Measurements from ENCODE around the gene RAD54L2. TPM values are rescaled to one million over a fixed set of nuclear protein-coding genes. Genes with fewer than 3 reads are reported as not detected.
A peak's percentile ranks its signal among the peaks of the same experiment; 100 is the strongest.
"Not testable (repeated sequence)": the region's sequence is repeated elsewhere in the genome, so short reads cannot be mapped to it uniquely, and the experiment has no call there.

The RAD54L2 gene
- total RNA-seq, 1 donor from 2014 or later = 20.3 TPM

- peak; percentile 76 for DNase-seq (ENCODE audit: low read depth)
Measured at GRCh38 chr3:51544011-51544775, 5.7 kb downstream of the RAD54L2 start.

GRCh38 chr3:51547274-51547673 lies 8.8 kb downstream of the RAD54L2 start:
- no peak for DNase-seq (ENCODE audit: low read depth)

- no peak for DNase-seq (ENCODE audit: low read depth)
Measured at GRCh38 chr3:51549311-51549710, 10.8 kb downstream of the RAD54L2 start.

- DNase-seq (ENCODE audit: low read depth) = no peak
Measured at GRCh38 chr3:51550080-51550819, 11.7 kb downstream of the RAD54L2 start.

GRCh38 chr3:51557993-51558392 lies 19.5 kb downstream of the RAD54L2 start:
- DNase-seq (ENCODE audit: low read depth) = no peak

GRCh38 chr3:51559411-51559888 lies 20.9 kb downstream of the RAD54L2 start:
- no peak for DNase-seq (ENCODE audit: low read depth)

- no peak for DNase-seq (ENCODE audit: low read depth)
Measured at GRCh38 chr3:51559961-51560360, 21.4 kb downstream of the RAD54L2 start.

- DNase-seq (ENCODE audit: low read depth) = not testable (repeated sequence)
Measured at GRCh38 chr3:51562403-51562802, 23.9 kb downstream of the RAD54L2 start.

- peak; percentile 7 for DNase-seq (ENCODE audit: low read depth)
Measured at GRCh38 chr3:51568036-51568435, 29.5 kb downstream of the RAD54L2 start.

- no peak for DNase-seq (ENCODE audit: low read depth)
Measured at GRCh38 chr3:51568996-51569395, 30.5 kb downstream of the RAD54L2 start.

- DNase-seq (ENCODE audit: low read depth) = no peak
Measured at GRCh38 chr3:51578238-51578637, 39.7 kb downstream of the RAD54L2 start.

GRCh38 chr3:51580418-51580817 lies 41.9 kb downstream of the RAD54L2 start:
- DNase-seq (ENCODE audit: low read depth) = no peak

- DNase-seq (ENCODE audit: low read depth) = no peak
Measured at GRCh38 chr3:51581524-51581923, 43.0 kb downstream of the RAD54L2 start.

- DNase-seq (ENCODE audit: low read depth) = no peak
Measured at GRCh38 chr3:51585197-51585596, 46.7 kb downstream of the RAD54L2 start.

- DNase-seq (ENCODE audit: low read depth) = no peak
Measured at GRCh38 chr3:51585871-51586270, 47.4 kb downstream of the RAD54L2 start.

Other genes with a start within 250 kb of the RAD54L2 start
- 51.6 and 201 TPM in 2 replicates for gene MANF, start 153.4 kb upstream of the RAD54L2 start, total RNA-seq
- 23.6 and 37.4 TPM in 2 replicates for gene RBM15B, start 147.4 kb upstream of the RAD54L2 start, total RNA-seq
- gene DCAF1, start 38.7 kb upstream of the RAD54L2 start, total RNA-seq = 14.6 and 27.9 TPM in 2 replicates
- 47.2 and 71.1 TPM in 2 replicates for gene TEX264, start 132.5 kb downstream of the RAD54L2 start, total RNA-seq
- 0.05 TPM in 1 of 2 replicates, not detected in the other for gene GRM2, start 168.3 kb downstream of the RAD54L2 start, total RNA-seq
- not detected in 2 replicates for gene IQCF6, start 240.5 kb downstream of the RAD54L2 start, total RNA-seq